GM21526 (cell line): ENCODE data around the gene SHLD3.
"Not testable (repeated sequence)": the region's sequence is repeated elsewhere in the genome, so short reads cannot be mapped to it uniquely, and the experiment has no call there.

Experiments used
- ATAC-seq: cut with Tn5 transposase; IDR thresholded peaks from one replicate; pipeline ENCODE4 v1.9.1; 2021; ENCODE audit warnings: moderate library complexity; ENCODE audit not compliant: unreplicated experiment, low FRiP score

SHLD3 gene

DNA sequence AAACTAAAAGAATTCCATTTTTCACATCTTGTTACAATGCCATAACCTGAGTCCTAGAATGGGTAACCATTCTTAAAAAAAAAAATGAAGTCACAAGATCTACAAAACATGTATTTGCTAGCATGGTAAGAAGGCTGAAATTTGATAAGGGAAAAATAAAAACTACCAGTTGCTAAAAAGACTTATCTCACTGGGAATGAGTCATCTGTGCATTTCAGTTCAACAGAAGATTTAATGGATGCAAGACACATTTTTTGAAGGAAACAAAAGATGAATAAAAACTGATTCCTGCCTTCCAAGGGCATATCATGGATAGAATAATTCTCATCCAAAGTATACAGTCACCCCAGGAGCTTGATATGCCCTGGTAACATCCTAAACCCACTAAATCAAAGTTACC lies 49.9 kb downstream of the SHLD3 start:
- no peak for ATAC-seq

DNA sequence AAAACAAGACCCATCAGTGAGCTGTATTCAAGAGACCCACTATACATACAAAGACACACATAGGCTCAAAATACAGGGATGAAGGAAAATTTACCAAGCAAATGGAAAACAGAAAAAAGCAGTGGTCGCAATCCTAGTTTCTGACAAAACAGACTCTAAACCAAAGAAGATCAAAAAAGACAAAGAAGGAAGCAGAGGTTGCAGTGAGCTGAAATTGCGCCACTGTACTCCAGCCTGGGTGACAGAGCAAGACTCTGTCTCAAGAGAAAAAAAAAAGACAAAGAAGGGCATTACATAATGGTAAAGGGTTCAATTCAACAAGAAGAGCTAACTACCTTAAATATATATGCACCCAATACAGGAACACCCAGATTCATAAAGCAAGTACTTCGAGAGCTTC lies 51.2 kb downstream of the SHLD3 start:
- not testable (repeated sequence) for ATAC-seq
